SK-N-SH treated with all-trans-retinoic acid at 6 μM for 48 hours (cell line): ENCODE data around the gene TFAP2B.

Source experiments
- ATAC-seq: fragments of 200-7000 bp; cut with Tn5 transposase; 3 replicates; pipeline ENCODE4 v1.9.1; 2020; ENCODE audit warnings: mild to moderate bottlenecking, moderate library complexity
- ARNTL ChIP-seq: fragments of 450-650 bp; formaldehyde crosslinking; IDR thresholded peaks from 2 replicates; pipeline ENCODE4 v1.5.0; 2020; ENCODE audit warnings: low read depth, mild to moderate bottlenecking, moderate library complexity, borderline replicate concordance
- BACH2 ChIP-seq: fragments of 250-450 bp; sonication (Bioruptor Pico); IDR thresholded peaks from 2 replicates; pipeline ENCODE4 v1.9.0; 2021; ENCODE audit warnings: mild to moderate bottlenecking, borderline replicate concordance
- CSDC2 ChIP-seq: fragments of 250-450 bp; sonication (Bioruptor Pico); IDR thresholded peaks from 2 replicates; pipeline ENCODE4 v1.5.0; 2020; ENCODE audit warnings: mild to moderate bottlenecking, moderate library complexity
- ESRRG ChIP-seq: fragments of 250-450 bp; sonication (Bioruptor Pico); IDR thresholded peaks from 2 replicates; pipeline ENCODE4 v1.6.1; 2021; ENCODE audit warnings: mild to moderate bottlenecking
- GLIS3 ChIP-seq: fragments of 250-450 bp; sonication (Bioruptor Pico); IDR thresholded peaks from 2 replicates; pipeline ENCODE4 v1.5.0; 2020; ENCODE audit warnings: mild to moderate bottlenecking, moderate library complexity
- ISL1 ChIP-seq: fragments of 250-450 bp; sonication (Bioruptor Pico); IDR thresholded peaks from 2 replicates; pipeline ENCODE4 v2.1.2; 2022; ENCODE audit warnings: mild to moderate bottlenecking, moderate library complexity
- OSR1 ChIP-seq: fragments of 250-450 bp; sonication (Bioruptor Pico); IDR thresholded peaks from 2 replicates; pipeline ENCODE4 v1.8.0; 2022; ENCODE audit warnings: moderate library complexity, mild to moderate bottlenecking, inconsistent platforms
- PPARA ChIP-seq: fragments of 250-450 bp; sonication (Bioruptor Pico); IDR thresholded peaks from 2 replicates; pipeline ENCODE4 v1.5.0; 2020; ENCODE audit warnings: mild to moderate bottlenecking, borderline replicate concordance
- SNAI2 ChIP-seq: fragments of 250-450 bp; sonication (Bioruptor Pico); IDR thresholded peaks from 2 replicates; pipeline ENCODE4 v1.5.0; 2020; ENCODE audit warnings: mild to moderate bottlenecking, moderate library complexity
- TCF4 ChIP-seq: fragments of 250-450 bp; sonication (Bioruptor Pico); IDR thresholded peaks from 2 replicates; pipeline ENCODE4 v1.8.0; 2021; ENCODE audit warnings: mild to moderate bottlenecking, moderate library complexity, borderline replicate concordance
- TOX ChIP-seq: fragments of 250-450 bp; sonication (Bioruptor Pico); IDR thresholded peaks from 2 replicates; pipeline ENCODE4 v1.8.0; 2021; ENCODE audit warnings: mild to moderate bottlenecking, moderate library complexity, borderline replicate concordance
- ZC3H10 ChIP-seq: fragments of 250-450 bp; sonication (Bioruptor Pico); IDR thresholded peaks from 2 replicates; pipeline ENCODE4 v1.5.1; 2021; ENCODE audit warnings: mild to moderate bottlenecking, moderate library complexity
- ZFP3 ChIP-seq: fragments of 250-450 bp; sonication (Bioruptor Pico); IDR thresholded peaks from 2 replicates; pipeline ENCODE4 v1.5.0; 2020; ENCODE audit warnings: mild to moderate bottlenecking, moderate library complexity
- ZFP30 ChIP-seq: fragments of 450-650 bp; formaldehyde crosslinking; IDR thresholded peaks from 2 replicates; pipeline ENCODE4 v1.5.0; 2022; ENCODE audit warnings: mild to moderate bottlenecking, moderate library complexity
- ZNF565 ChIP-seq: fragments of 450-650 bp; formaldehyde crosslinking; conservative IDR thresholded peaks from 2 replicates; pipeline ENCODE4 v1.5.0; 2020; ENCODE audit warnings: low read depth, mild to moderate bottlenecking, moderate library complexity
- ZNF70 ChIP-seq: fragments of 450-650 bp; formaldehyde crosslinking; IDR thresholded peaks from 2 replicates; pipeline ENCODE4 v1.5.0; 2020; ENCODE audit warnings: mild to moderate bottlenecking, moderate library complexity
- ZNF8 ChIP-seq: fragments of 450-650 bp; formaldehyde crosslinking; IDR thresholded peaks from 2 replicates; pipeline ENCODE4 v1.5.0; 2020; ENCODE audit warnings: mild to moderate bottlenecking, moderate library complexity
- TF ChIP-seq, protein P1 (sequence below): fragments of 250-450 bp; sonication (Bioruptor Pico); IDR thresholded peaks from 2 replicates; pipeline ENCODE4 v1.8.0; 2021; ENCODE audit warnings: low read depth, mild to moderate bottlenecking, moderate library complexity, borderline replicate concordance
- TF ChIP-seq, protein P2 (sequence below): fragments of 250-450 bp; sonication (Bioruptor Pico); IDR thresholded peaks from 2 replicates; pipeline ENCODE4 v1.5.1; 2021; ENCODE audit warnings: mild to moderate bottlenecking, moderate library complexity
- TF ChIP-seq, protein P3 (sequence below): fragments of 250-450 bp; sonication (Bioruptor Pico); IDR thresholded peaks from 2 replicates; pipeline ENCODE4 v1.5.1; 2020; ENCODE audit warnings: low read depth, mild to moderate bottlenecking, moderate library complexity
- TF ChIP-seq, protein P4 (sequence below): fragments of 250-450 bp; sonication (Bioruptor Pico); IDR thresholded peaks from 2 replicates; pipeline ENCODE4 v1.5.0; 2020; ENCODE audit warnings: mild to moderate bottlenecking, moderate library complexity

TFAP2B gene

DNA sequence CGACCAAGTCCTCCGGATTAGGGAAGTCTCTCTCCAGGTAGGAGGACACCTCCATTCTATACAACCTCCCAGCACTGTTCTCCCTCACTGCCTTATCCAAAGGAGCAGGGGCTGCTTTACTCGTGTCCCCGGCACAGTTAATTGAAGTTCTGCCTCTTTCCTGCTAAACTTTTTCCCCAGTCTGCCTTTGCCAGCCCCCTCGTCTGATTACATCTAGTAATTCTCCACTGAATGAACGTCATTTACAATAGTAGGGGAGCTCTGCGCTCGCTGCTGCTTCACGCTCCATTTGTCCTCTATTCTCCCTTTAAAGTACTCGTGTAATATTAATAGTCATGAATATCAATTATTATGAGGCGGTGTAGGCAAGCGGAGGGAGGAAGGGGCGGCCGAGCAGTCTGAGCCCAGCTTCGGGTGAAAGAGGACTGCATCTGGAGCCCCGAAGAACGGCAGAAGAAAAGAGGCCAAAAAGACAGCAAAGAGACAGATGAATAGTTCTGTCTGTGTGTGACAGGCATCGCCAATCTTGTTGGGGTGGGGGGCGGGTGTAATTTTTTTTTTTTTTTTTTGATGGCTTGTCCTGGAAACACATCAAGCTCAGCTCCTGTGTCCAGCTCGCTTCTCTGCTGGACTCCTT lies 2.9 kb downstream of the TFAP2B start (continued):
- TF ChIP-seq, protein P1, sequence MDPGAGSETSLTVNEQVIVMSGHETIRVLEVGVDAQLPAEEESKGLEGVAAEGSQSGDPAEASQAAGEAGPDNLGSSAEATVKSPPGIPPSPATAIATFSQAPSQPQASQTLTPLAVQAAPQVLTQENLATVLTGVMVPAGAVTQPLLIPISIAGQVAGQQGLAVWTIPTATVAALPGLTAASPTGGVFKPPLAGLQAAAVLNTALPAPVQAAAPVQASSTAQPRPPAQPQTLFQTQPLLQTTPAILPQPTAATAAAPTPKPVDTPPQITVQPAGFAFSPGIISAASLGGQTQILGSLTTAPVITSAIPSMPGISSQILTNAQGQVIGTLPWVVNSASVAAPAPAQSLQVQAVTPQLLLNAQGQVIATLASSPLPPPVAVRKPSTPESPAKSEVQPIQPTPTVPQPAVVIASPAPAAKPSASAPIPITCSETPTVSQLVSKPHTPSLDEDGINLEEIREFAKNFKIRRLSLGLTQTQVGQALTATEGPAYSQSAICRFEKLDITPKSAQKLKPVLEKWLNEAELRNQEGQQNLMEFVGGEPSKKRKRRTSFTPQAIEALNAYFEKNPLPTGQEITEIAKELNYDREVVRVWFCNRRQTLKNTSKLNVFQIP (CRISPR knock-in tag), result no peak
- TF ChIP-seq ZNF8 (CRISPR knock-in tag) (no peak), ZNF565 (CRISPR knock-in tag) (no peak), OSR1 (CRISPR knock-in tag) (no peak), TOX (CRISPR knock-in tag) (no peak), ZFP3 (CRISPR knock-in tag) (no peak), ARNTL (CRISPR knock-in tag) (no peak), ISL1 (CRISPR knock-in tag) (no peak)
- TF ChIP-seq, protein P2, sequence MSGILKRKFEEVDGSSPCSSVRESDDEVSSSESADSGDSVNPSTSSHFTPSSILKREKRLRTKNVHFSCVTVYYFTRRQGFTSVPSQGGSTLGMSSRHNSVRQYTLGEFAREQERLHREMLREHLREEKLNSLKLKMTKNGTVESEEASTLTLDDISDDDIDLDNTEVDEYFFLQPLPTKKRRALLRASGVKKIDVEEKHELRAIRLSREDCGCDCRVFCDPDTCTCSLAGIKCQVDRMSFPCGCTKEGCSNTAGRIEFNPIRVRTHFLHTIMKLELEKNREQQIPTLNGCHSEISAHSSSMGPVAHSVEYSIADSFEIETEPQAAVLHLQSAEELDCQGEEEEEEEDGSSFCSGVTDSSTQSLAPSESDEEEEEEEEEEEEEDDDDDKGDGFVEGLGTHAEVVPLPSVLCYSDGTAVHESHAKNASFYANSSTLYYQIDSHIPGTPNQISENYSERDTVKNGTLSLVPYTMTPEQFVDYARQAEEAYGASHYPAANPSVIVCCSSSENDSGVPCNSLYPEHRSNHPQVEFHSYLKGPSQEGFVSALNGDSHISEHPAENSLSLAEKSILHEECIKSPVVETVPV, result no peak

DNA sequence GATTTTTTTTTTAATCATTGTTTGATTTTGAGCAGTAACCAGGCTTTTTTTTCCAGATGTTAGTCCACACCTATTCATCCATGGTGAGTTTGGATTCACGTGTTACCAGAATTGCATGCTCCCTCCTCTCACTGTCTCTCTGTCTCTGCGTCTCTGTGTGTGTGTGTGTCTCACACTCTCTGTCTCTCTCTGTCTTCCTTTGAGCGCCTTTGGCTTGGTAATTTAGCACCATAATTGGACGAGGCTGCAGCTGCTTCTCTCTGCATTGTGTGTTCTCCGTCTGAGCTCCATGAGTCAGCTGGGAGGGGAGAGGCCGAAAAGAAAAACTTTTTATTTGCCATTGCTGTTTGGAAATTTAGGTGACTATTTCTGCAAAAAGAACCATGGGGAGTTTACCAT lies 3.4 kb downstream of the TFAP2B start:
- TF ChIP-seq BACH2 (CRISPR knock-in tag) (no peak), ZNF565 (CRISPR knock-in tag) (no peak), ZC3H10 (no peak), ESRRG (no peak), CSDC2 (CRISPR knock-in tag) (no peak), TCF4 (CRISPR knock-in tag) (no peak), ZNF70 (CRISPR knock-in tag) (no peak), PPARA (CRISPR knock-in tag) (no peak), ZFP30 (no peak), ZFP3 (CRISPR knock-in tag) (no peak), TOX (CRISPR knock-in tag) (no peak), GLIS3 (CRISPR knock-in tag) (no peak), ISL1 (CRISPR knock-in tag) (no peak), SNAI2 (CRISPR knock-in tag) (no peak), OSR1 (CRISPR knock-in tag) (no peak), ZNF8 (CRISPR knock-in tag) (no peak), ARNTL (CRISPR knock-in tag) (no peak)
- TF ChIP-seq, protein P3, sequence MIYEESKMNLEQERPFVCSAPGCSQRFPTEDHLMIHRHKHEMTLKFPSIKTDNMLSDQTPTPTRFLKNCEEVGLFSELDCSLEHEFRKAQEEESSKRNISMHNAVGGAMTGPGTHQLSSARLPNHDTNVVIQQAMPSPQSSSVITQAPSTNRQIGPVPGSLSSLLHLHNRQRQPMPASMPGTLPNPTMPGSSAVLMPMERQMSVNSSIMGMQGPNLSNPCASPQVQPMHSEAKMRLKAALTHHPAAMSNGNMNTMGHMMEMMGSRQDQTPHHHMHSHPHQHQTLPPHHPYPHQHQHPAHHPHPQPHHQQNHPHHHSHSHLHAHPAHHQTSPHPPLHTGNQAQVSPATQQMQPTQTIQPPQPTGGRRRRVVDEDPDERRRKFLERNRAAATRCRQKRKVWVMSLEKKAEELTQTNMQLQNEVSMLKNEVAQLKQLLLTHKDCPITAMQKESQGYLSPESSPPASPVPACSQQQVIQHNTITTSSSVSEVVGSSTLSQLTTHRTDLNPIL, result no peak
- TF ChIP-seq, protein P1 (CRISPR knock-in tag), result no peak
- TF ChIP-seq, protein P4, sequence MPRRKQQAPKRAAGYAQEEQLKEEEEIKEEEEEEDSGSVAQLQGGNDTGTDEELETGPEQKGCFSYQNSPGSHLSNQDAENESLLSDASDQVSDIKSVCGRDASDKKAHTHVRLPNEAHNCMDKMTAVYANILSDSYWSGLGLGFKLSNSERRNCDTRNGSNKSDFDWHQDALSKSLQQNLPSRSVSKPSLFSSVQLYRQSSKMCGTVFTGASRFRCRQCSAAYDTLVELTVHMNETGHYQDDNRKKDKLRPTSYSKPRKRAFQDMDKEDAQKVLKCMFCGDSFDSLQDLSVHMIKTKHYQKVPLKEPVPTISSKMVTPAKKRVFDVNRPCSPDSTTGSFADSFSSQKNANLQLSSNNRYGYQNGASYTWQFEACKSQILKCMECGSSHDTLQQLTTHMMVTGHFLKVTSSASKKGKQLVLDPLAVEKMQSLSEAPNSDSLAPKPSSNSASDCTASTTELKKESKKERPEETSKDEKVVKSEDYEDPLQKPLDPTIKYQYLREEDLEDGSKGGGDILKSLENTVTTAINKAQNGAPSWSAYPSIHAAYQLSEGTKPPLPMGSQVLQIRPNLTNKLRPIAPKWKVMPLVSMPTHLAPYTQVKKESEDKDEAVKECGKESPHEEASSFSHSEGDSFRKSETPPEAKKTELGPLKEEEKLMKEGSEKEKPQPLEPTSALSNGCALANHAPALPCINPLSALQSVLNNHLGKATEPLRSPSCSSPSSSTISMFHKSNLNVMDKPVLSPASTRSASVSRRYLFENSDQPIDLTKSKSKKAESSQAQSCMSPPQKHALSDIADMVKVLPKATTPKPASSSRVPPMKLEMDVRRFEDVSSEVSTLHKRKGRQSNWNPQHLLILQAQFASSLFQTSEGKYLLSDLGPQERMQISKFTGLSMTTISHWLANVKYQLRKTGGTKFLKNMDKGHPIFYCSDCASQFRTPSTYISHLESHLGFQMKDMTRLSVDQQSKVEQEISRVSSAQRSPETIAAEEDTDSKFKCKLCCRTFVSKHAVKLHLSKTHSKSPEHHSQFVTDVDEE (CRISPR knock-in tag), result no peak
- ATAC-seq, result no peak
